HG03064 (cell line): Measurements from ENCODE around the gene ALOX5AP.
A peak's percentile ranks its signal among the peaks of the same experiment; 100 is the strongest.

ENCODE experiments used
- ATAC-seq: cut with Tn5 transposase; IDR thresholded peaks from one replicate; pipeline ENCODE4 v1.9.1; 2021; ENCODE audit warnings: low read depth; ENCODE audit not compliant: unreplicated experiment

ALOX5AP gene

GRCh38 chr13:30753030-30753616 lies 17.8 kb downstream of the ALOX5AP start:
- ATAC-seq, result no peak

GRCh38 chr13:30755678-30756077 lies 20.3 kb downstream of the ALOX5AP start:
- no peak for ATAC-seq

GRCh38 chr13:30757026-30757742 lies 21.8 kb downstream of the ALOX5AP start:
- no peak for ATAC-seq

- ATAC-seq, result no peak
Measured at GRCh38 chr13:30759748-30760147, 24.4 kb downstream of the ALOX5AP start.

- ATAC-seq, result no peak
Measured at GRCh38 chr13:30762643-30763042, 27.3 kb downstream of the ALOX5AP start.

GRCh38 chr13:30763786-30764413 lies 28.6 kb downstream of the ALOX5AP start:
- ATAC-seq, result no peak

- no peak for ATAC-seq
Measured at GRCh38 chr13:30766231-30766630, 30.9 kb downstream of the ALOX5AP start.

- no peak for ATAC-seq
Measured at GRCh38 chr13:30770929-30771328, 35.6 kb downstream of the ALOX5AP start.

- ATAC-seq, result no peak
Measured at GRCh38 chr13:30773561-30773960, 38.2 kb downstream of the ALOX5AP start.

- peak; percentile 82 for ATAC-seq
Measured at GRCh38 chr13:30774214-30774730, 38.9 kb downstream of the ALOX5AP start.

GRCh38 chr13:30776661-30777060 lies 41.3 kb downstream of the ALOX5AP start:
- no peak for ATAC-seq

- no peak for ATAC-seq
Measured at GRCh38 chr13:30779016-30779415, 43.7 kb downstream of the ALOX5AP start.

- ATAC-seq, result no peak
Measured at GRCh38 chr13:30779608-30780007, 44.3 kb downstream of the ALOX5AP start.

GRCh38 chr13:30780338-30780981 lies 45.1 kb downstream of the ALOX5AP start:
- ATAC-seq, result no peak

GRCh38 chr13:30785191-30785850 lies 50.0 kb downstream of the ALOX5AP start:
- ATAC-seq, result no peak

- no peak for ATAC-seq
Measured at GRCh38 chr13:30786648-30787047, 51.3 kb downstream of the ALOX5AP start.

- ATAC-seq, result no peak
Measured at GRCh38 chr13:30787738-30788525, 52.6 kb downstream of the ALOX5AP start.

- no peak for ATAC-seq
Measured at GRCh38 chr13:30789166-30789862, 54.0 kb downstream of the ALOX5AP start.

- no peak for ATAC-seq
Measured at GRCh38 chr13:30790592-30790991, 55.2 kb downstream of the ALOX5AP start.
